Non-pigmented ciliary epithelial cell (primary cell): ENCODE data around the gene LHX5.

ENCODE experiments used
- DNase-seq: peaks from one replicate; pipeline ENCODE4 v3.0.0-alpha.2; 2010; ENCODE audit warnings: low read depth

LHX5 gene

DNA sequence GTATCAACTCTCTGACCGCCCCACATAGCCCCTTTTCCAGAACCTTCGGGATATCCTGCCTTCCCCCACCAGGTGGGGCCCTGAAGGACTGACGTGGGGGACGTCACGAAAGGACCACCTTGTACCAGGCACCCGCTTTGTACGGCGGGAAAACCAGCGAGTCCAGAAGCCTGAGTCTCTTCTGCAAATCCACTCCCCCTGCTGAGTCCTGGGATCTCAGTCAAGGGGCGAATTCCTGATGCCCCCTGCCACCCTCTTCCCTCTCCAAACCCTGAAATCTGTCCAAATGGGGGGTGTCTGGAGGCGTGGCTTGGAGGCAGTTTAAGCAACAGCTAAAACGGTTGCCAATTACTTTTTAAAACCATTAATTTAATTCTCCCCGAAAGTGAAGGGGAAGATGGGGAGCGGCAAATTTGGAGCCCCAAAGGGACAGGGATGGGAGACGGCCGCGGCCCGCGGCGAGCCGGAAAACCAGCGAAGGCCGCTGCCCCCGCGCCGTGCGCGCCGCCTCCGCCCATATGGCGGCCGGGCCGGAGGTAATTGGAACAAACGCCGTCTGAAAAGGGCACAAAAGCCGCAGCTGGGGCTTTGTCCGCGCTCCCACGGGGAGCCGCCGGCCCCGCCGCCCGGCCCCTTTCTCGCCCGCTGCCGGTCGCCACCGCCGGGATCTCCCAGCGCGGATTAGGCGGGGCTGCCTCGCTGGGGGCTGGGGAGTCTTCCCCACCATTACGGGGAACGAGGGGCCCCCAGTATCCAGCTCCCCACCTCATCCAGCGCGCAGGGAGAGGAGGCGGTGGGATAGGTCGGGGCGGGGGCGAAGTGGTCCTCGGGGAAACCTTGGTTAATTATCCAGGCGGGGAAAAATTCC, 6.6 kb downstream of the LHX5 start:
- no peak for DNase-seq

DNA sequence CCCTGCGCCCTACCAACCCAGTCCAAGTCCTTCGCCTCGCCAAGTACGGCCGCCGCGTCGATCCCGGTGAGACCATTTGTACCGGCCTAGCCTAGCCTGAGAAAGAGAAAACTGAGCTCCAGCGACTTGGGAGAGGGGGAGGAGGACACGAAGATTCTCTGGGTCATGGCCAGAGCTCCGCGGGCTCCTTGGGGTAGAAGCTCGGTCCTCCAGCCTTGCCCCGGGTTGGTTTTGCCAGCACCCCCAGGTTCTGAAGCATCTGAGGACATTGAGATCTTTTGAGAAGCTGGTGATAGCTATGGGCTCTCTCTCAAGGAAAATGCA, 7.3 kb downstream of the LHX5 start:
- no peak for DNase-seq

DNA sequence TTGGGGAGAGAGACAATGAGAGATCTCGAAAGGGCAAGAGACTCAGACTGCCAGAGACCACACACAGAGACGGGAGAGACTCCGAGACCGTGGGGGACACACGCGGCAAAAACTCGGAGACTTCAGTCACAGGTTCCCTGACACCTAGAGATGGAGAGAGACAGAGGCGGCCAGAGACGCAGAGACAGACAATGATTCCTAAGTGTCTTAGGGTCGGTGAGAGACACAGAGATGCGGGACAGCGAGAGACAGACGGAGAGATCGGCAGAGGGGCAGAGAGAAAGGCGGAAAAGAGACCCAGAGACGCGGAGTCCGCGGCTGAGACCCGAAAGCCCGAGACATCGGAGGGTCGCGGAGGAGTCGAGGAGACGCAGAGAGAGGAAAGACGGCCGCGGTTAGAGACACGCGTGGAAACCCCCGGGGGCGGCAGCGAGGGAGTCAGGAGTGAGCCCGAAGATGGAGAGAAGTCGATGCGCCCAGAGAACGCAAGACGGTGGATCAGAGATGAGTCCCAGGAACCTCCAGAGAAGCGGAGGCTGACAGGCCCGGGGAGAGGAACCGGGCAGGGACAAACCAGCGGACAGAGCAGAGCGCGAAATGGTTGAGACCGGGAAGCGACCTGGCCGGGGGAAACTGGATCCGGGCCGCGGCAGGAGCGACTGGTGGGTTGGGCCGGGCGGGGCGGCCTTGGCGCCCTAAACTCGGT, 7.8 kb downstream of the LHX5 start:
- no peak for DNase-seq

DNA sequence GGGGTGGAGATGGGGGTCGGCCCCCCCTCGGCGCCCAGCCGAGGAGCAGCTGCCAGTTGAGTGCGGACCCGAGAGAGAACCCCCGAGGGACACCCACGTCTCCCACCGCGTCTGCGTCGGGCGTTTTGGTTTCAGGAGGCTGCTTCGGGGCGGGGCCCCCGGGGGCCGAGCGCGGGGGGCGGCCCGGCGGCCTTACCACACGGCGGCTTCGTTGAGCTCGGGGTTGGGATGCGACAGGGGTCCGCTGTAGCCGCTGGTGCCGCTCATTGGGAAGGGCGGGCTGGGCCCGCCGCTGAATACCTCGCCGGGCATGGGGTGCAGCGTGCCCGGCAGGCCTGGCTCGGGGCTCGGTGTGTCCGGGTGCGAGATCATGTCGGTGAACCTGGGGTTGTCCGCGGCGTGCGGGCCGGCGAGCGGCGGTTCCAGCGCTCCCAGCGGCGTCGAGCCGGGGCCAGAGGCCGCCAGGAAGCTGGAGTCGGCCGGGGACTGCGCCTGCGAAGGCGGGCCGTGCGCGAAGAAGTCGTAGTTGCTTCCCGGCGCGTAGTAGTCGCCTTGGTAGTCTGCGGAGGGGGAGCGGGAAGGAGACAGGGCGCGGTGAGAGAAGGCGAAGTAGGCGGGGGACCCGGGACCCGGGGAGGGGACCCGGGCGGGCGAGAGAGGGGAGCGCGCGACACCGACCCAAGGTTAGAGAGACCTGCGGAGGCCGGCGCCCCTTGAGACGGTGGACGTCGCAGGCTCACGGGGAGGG, 8.5 kb downstream of the LHX5 start:
- no peak for DNase-seq

DNA sequence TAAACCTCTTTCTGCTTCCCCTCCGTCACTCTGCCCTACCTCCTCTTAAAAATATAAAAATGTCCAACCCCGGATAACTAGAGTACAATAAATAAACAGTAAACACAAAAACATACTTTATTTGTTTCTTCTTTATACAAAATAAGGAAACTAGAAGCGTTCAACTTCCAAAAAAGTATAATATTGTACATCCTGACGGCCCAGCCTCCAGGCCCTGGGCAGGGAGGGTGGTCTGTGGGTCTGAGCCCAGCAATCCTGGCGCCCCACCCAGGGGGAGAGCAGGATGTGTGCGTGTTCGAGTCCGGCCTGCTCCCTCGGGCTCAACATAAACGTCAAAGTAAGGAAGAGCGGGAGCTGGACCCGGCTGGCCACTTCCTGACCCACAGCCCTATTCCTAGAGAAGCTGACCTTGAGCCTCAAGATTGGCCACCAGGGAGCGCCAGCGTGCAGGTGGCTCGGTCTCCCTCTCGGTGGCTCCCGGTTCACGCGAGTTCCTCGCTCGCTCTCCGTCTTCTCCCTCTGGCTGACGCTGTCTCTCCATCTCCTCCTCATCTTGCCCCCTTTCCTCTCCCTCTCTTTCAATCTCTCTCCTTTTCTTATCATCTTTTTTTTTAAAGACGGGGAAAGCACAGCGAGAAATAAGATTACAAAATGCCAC, 9.4 kb downstream of the LHX5 start:
- no peak for DNase-seq

DNA sequence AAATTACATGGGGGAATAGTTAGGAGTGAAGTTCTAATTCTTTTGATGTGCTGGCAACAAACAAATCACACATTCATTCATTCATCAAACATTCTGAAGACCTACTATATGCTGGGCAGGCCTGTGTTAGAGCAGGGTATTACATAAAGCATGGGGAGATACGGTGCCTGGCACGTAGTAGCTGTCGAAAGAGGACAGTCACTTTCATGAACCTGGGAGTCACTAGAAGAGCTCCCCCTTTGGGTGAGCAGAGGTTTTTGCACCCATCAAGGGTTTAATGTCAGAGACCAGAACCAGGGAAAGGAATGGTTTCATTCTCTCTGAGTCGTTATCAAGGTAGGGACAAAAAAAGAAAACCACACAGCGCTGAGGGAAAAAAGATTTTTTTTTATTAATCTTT, 10.0 kb downstream of the LHX5 start:
- no peak for DNase-seq

DNA sequence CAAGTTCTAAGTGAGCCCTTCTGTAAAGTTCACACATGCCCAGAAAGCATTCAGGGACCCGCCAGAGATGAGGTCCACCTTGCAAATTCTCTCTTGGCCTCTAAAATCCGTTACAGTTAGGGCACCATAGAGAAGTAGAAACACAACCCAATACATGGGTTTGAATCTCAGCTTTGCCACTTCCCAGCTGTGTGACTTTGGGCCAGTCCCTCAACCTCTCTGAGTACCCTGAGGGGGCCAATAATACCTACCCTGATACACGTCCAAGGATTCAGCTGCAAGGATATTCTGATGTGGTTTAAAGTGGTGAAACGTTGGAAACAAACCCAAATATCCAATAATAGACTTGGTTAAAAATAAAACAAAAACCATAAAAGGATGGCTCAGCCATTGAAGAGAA, 11.7 kb downstream of the LHX5 start:
- no peak for DNase-seq

DNA sequence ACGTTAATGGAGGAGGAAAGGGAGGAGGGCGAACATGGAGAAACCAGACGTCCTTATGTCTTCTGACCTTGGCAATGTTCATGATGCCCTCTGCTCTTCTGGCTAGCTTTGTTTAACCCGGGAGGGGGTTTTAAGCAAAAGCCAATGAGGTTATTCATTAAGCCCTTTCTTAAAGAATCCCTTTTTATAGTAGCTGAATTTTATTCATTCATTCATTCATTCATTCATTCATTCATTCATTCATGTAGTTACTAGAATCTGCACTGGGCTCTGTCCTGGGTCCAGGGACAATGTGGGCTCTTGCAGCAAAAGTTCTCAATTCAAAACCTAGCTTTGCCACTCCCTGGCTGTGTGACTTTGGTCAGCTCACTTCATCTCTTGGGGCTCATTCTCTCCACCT, 14.0 kb downstream of the LHX5 start:
- DNase-seq = no peak

DNA sequence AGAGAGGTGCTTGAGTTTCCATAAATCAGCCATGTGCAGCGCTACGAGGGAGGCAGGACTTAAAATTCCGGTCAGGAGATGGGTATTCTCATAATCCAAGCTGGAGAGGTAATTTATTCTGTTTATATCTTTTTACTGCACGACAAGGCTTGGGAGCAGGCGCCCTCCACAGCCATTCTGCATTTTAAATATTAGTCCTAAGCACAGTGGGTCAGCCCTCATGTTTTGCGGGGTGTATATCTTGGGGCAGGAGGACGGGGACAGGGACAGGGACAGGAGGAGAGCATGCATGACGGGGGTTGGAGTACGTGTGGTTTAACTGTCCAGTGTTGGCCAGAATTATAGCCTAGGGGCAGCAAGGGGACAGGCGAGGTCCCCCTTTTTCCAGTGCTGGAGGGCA, 14.5 kb downstream of the LHX5 start:
- DNase-seq = no peak

DNA sequence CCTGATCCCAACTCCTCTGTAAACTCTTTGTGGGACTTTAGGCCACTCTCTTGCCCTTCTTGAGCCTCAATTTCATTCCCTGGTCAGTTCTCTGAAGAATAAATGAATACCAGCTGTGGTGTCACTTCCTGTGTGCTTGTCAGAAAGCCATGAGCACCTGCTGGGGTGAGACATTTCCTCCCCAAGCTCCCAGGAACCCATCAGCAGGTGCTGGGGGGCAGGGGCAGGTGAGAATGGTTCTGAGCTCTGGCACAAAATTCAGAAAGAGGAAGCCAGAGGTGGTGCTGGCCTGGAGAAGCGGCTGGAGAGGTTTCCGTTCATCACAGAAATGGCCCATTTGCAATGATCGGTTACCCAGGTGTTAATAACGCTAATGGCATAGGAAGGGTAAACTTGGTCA, 14.9 kb downstream of the LHX5 start:
- DNase-seq = no peak

DNA sequence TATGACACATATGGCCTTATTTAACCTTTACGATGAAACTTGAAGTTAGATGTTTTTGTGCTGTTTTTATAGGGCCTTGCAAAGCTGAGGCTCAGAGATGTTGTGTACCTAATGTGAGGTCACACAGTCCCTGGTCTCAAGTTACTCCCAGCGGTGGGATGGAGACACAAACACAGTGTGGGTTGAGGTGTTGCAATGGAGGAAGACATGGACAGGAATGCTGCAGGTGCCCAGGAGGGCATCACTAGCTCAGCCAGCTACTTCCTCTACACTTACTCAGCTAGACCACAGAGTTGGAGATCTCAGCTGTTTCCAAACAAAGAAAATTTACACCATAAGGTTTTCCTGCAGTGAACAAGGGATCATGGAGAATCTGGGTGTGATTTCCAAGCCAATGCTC, 15.5 kb downstream of the LHX5 start:
- DNase-seq = no peak

DNA sequence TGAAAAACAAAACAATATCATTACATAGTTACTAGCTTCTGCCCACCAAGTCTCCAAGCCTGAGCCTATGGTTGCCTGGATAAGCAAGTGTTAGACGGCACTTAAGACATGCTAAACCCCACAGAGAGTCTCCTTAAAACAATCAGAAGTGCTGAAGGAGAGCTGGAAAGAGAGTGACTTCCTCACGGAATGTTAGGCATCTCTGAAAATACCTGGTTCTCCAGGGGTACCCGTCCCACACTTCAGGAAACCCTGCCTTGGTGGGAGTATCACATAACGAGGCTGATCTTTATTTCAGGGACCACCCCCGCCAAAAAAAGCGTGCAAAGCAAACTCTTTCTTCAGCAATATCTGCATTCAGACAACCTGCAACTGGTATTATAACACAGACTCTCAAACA, 18.3 kb downstream of the LHX5 start:
- no peak for DNase-seq

DNA sequence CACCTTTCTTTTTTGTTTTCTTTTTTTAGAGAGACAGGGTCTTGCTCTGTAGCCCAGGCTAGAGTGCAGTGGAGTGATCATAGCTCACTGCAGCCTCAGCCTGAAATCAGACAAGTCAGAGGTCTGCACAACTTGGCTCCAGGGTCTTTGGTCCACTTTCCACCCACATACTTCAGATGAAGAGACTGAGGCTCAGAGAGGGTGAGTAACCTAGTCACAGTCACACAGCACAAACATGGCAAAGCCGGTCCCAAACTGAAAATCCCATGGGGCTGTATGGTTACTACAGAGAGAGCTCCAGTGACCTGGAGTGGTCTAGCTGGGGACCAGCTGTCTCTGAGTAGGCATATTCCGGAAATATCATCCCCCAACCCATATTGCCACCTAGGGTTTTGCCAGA, 19.2 kb downstream of the LHX5 start:
- DNase-seq = no peak

DNA sequence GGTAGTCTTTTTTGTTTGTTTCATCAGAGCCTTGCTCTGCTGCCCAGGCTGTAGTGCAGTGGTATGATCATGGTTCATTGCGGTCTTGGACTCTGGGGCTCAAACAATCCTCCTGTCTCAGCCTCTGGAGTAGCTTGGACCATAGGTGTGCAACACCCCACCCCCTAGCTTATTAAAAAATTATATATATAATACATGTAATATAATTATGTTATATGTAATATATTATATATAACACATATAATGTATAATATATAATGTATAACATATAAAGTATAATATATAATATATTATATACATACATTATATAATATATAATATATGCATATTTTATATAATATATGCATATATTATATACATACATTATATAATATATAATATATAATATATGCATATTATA, 21.8 kb downstream of the LHX5 start:
- DNase-seq = no peak

DNA sequence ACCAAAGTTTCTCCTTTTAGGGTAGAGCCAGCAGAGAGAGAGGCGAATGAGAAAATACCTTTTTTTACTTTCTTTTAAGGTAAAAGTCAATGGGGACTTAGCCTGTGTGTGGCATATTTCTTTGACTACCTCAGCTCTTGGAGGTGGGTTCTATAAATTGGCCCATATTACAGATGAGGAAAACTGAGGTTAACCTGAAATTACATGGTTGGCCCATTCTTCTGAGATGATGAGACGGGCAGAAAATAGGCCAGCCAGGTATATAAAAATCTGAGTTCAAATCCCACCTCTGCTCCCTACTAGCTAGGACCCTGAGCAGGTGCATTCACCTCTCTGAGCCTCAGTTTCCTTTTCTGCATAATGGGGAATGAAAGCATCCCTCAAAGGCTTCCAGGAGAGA, 22.4 kb downstream of the LHX5 start:
- no peak for DNase-seq

DNA sequence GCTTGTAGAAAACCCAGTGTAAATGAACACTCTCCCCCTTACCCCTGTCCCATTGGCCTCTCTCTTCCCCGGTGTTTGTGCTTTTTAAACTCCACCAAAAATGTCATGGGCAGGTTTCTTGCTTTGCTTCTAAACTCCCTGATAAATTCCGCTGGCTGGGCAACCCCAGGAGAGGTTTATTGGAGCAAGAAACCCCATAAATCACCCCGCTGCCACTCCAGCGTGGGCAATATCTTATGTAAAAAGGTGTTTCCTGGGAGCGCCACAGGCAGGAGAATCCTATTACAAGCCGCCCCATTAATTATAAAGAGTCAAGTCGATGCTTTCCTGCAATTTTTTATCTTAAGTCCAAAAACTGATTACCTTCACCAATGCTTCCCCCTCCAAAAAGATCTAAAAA, 22.8 kb downstream of the LHX5 start:
- no peak for DNase-seq

DNA sequence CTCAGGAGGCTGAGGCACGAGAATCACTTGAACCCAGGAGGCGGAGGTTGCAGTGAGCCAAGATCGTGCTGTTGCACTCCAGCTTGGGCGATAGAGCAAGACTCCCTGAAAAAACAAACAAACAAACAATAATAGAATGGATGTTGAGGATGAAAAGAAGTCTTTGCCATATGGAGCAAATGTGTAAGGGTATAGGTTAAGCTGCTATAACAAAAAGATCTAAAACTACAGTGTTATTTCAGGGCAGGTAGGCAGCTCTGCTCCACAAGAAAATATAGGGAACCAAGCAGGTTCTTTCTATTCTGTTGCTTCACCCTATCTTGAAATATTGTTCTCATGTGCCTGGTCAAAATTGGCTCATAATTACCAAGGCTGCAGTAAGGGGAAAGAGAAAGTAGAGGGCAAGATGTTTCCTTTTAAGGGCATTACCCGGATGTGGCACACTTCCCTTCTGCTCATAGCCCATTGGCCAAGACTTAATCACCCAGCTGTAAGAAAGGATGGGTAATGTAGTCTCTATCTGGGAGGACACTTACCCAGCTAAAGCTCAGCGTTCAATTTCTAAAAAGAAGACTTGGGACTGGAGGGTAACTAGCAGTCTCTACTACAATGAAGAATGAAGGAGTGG, 26.0 kb downstream of the LHX5 start:
- DNase-seq = no peak

DNA sequence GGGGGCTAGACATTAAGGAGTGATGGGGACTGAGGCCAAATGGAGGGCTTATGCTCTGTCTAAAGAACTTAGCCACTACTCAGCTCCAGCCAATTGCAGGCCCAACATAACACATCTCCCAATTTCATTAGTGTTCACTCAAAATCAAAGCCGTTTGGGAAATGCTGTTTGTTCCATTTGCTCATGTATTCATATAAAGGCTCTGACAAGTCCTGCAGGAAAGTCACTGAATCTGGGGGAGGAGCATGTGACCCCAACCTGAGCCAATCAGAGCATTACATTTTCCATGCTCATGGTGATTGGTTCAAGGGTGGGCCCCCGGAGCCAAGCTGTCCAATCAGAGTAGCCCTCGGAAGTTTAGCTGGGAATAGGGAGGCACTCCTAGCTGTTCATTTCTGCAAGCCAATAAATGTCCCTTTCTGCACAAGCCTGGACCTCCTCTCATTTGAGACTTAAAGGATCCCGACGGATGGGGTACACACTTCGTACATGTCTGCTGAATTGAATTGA, 28.6 kb downstream of the LHX5 start:
- no peak for DNase-seq

DNA sequence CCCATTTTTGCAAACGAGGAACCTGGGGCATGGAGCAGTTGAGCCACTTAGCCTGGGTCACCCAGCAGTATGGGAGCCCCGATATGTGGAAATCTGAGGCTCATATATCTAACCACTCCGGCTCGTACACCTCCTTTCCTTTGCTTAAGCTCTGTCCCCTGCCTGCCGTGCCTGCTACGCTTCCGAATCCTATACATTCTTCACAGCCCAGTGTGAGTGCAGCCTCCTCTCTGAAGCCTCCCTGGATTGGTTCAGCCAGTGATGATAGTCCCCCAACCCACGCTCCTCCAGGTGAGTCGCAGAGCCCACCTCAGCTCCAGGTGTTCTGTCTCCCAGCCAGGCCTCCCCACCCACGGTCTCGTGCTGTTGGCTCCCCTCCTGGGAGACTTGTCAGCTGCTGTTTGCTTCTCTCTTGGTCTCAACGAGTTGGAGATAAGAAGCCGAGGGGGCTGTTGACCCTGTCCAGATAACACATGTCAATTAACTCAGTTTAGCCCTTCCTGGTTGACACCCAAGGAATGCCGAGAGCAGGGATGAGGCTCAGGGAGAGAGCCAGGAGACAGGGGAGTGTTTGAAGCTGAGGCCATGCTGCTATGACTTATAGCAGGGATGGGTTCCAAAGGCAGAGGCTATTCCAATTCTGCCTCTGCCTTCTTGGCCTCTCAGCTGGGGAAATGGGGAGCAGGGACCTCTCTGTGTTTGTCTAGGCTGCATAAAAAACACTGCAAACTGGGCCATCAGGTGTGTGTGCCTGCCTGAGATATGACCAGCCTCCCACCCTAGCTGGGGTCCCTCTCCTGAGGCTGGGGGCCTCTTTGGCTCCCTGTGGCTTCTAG, 30.5 kb downstream of the LHX5 start:
- DNase-seq = no peak

DNA sequence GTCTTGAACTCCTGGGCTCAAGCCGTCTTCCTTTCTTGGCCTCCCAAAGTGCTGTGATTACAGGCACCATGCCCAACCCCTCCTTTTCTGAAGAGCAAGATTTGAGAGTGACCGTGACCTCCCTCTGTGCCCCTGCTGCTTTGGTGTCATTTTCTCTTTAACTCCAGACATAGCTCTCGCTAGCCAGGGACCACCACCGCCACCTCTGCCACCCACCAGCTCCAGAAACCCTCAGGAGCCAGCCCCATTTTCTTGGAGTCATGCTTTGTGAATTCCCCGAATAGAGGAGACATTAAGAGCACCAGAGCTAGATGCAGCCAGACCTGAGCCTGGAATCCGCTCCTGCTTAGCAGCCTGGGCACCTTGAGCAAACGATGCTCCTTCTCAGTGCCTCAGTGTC, 31.3 kb downstream of the LHX5 start:
- DNase-seq = no peak

DNA sequence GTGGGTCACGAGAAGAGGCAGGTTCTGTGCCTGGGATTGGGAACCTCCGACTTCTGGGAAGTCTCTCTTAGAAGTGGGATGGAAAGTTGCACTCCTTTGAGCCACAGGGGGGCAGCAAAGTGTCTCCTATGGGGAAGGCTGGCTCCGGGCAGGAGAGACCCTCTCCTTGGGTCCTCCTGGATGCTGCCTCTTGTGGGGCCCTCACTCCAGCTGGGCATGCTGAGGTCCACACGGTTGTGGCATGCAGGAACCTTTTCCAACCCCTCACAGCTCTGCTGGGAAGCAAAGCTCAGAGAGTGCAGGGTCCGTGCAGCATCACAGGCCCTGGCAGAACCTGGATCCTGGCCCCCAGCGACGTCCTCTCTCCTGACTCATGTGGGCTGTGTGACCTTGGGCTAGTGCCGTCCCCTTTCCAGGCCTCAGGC, 32.1 kb downstream of the LHX5 start:
- DNase-seq = no peak
